Raji (cell line): ENCODE data around the gene BSG.

Experiments used
- POLR2A ChIP-seq: IDR thresholded peaks from 2 replicates; pipeline ENCODE4 v1.6.1; 2011; ENCODE audit warnings: low read depth, low read length, control low read depth; ENCODE audit not compliant: insufficient read depth

BSG gene

DNA sequence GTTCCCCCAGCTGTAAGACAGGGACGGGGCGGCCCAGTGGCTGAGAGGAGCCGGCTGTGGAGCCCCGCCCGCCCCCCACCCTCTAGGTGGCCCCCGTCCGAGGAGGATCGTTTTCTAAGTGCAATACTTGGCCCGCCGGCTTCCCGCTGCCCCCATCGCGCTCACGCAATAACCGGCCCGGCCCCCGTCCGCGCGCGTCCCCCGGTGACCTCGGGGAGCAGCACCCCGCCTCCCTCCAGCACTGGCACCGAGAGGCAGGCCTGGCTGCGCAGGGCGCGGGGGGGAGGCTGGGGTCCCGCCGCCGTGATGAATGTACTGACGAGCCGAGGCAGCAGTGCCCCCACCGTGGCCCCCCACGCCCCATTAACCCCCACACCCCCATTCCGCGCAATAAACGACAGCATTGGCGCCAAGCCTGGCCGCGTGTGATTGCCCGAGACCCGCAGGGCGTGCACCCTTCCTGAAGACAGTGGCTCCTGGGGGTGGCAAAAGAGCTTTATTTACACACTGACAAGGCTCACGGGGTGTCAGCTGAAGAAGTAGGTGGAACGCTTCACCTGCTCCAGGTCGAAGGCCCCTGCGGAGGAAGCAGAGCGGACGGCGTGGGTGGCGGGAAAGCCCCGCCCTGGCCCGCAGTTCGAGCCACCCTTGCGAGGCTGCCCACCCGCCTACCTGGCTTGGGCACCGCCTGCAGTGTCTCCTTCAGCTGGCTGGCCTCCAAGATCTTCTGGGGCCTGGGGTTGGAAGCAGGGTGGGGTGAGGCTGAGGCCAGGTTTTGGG is 44.5 kb downstream of the BSG start:
- TF ChIP-seq POLR2A = no peak

DNA sequence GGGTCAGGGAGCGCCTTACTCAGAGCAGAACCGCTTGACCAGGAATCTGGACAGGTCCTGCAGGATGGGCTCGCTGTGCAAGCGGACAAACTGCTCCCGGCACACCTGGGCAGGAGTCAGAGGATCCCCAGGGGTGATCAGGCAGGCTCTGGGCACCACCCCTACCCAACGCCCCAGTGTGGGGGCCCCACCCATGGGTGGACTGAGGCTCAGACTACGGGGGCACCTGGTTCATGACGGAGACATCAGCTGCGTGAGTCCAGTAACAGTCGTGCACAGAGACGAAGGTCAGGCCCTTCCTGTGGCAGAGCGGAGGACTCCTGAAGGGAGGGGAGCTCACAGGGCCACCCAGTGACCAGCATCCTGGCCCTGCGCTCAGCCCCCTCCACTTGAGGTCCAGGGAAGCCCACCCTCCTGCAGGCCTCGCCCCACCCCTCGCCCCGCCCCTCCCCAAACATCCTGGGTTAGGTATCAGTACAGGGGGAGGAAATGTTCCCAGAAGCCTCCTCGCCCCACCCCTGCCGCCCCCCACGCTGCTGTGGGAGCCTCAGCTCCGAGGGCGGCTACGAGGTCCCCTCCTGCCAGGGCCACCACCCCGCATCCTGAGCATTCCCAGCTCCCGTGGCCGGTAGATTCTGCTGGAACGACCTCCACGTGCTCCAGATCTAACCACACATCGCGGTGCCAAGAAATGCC is 45.3 kb downstream of the BSG start:
- no peak for TF ChIP-seq POLR2A

DNA sequence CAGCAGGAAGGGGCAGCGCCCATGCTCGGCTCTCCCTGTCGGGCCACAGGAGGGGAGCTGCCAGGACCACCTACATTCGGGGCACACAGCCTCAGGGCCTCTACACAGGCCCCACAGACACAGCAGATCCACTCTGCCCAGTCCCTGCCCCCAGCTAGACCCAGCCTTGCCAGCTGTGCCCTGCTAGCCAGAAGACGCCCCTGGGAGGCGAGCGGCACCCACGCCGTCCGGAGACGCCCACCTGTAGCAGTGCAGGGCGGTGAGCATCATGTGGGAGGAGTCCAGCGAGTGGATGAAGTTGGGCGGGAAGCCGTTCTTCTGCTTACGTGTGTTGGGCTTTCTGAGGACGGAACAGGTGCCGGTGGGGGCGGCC is 45.8 kb downstream of the BSG start:
- TF ChIP-seq POLR2A = no peak

DNA sequence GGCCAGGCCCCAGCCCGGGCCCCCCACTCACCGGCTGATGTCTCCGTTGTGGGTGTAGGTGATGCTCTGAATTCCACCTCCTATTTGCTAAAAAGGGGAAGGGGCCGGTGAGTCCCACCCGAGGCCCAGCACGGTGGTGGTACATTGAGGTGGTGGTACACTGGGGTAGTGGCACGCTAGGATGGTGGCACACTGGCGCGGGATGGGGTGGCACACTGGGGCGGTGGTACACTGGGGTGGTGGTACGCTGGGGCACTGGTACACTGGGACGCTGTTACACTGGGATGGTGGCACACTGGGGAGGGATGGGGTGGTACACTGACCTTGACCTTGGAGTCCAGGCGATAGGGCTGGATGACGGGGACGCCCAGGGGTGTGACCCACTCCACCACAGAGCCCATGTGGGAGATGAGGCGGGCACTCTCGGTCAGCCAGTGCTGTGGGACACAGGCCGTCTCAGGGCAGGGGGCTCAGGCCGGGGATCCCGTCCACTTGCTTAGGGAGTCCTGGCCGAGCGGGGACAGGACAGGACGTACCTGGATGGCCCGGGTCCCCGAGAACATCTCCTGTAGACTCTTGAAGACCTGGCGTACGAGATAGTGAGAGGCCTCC is 46.4 kb downstream of the BSG start:
- no peak for TF ChIP-seq POLR2A

DNA sequence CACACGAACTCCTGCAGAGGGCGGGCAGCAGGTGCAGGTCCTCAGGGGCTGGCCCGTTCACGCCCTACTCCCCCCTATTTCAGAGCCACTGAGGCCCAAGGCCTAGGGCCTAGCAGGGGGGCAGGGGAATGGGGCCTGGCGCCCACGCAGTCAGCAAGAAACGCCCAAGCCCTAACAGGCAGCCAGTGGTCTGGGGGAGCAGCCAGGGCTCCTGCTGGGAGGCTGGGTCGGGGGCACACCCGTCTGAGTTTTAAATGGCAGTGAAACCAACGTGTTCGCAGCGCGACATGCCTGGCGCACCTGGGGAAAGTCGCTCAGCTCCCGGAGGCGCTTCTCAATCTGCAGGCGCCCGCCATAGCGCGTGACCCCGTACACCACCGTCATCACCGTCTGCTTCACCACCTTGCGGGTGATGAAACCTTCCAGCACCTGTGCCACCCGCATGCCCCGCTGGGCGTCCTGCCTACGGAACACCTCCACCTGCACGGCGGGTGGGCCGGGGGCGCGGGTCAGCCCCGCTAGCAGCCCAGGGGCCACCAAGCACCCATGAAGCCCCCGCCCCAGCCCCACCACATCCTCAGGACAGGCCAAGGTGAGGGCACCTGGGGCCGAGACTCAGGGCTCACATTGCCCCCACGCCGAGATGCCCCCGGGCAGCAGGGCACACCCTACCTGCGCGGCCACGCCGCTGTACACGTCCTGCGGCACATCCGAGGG is 47.0 kb downstream of the BSG start:
- TF ChIP-seq POLR2A = no peak

DNA sequence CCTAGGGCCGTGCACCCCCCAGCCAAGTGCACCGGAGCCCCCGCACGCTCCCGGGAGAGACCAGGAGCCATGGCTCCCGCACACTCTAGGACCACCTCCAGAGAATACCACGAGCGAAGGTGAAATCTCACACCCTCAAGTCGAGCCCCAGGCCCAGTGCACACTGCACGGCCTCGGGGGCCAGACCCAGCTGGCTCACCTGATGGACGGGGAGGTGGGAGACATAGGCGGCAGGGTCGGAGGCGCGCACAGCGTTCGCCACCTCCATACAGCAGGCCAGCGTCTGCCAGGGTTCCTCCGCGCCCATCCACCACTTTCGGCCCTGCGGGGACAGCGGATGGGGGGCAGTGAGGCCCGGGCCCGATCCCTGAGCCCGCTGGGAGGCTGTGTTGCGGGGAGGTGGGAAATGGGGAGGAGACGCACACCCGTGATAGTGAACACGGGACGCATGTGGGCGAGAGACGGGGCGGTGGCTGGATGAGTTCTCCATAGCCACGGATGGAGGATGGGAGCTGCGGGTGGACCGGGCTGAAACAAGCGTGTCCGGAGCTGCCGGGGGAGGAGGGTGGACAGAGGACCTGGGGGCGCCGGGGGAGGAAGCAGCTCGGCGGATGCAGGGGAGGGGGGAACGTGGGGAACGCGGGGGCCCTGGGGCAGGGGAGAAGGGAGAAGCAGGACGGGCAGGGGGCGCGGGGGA is 47.9 kb downstream of the BSG start:
- no peak for TF ChIP-seq POLR2A

DNA sequence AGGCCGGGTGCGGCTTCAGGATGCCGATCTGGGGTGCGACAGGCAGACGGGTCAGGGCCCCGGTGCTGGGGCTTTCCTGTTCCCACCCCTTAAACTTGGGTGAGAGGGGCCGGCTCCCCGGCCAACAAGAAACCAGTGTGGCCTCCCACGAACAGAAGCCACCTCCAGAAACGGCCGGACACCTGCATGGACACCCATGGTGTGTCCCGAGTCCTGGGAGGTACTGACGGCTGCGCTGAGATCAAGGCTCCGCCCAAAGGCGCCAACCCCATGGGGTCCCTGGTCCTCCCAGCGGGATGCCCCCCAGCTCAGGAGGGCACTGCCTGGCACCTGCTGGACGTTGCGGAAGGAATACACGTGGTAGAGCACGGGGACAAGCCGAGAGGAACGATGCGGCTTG is 49.4 kb downstream of the BSG start:
- no peak for TF ChIP-seq POLR2A

DNA sequence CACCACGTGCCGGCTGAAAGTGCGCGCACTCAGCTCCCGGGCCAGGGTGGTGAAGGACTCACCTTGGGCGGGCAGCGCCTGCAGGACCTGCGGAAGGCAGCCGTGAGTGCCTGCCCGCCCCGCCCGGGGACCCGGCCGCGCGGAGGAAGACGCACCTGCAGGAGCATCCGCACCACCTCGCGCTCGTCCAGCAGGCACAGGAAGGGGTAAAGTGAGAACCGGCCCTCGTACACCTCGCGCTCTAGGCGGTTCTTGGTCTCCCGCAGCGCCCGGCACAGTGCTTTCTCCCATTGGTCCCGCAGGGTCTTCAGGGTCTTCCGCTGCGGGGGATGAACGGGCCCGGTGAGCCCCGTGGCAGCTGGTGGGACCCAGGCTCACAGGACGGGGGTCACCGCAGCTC is 50.3 kb downstream of the BSG start:
- TF ChIP-seq POLR2A = no peak

DNA sequence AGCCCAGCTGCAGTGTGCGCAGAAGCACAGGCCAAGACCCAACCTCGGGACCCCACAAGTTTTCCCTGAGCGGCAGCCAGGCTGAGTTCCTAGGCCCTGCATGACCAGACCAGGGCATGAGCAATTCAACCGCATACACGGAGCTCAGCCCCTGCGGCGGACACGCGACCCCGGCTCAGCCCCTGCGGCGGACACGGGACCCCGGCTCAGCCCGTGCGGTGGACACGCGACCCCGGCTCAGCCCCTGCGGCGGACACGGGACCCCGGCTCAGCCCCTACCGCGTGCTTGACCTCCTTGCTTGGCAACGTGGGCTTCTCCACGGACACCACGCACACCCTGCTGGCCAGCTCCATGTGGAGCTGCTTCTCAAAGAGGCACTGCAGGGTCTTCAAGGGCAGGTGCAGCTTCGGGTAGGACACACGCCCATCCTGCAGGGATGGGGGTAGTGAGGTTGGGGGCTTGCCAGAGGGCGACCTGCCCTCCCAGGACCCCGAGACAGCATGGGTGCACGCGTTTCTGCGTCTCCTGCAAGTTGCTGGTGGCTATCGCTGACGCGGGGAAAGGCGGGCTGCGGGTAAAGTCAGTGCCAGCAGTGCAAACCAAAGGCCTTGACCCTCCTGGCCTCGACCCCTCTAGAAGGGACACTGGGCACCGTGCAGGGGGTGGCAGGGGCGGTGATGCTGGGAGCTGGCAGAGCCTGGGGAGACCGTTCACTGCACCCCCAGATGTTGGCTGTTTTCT is 51.0 kb downstream of the BSG start:
- no peak for TF ChIP-seq POLR2A

DNA sequence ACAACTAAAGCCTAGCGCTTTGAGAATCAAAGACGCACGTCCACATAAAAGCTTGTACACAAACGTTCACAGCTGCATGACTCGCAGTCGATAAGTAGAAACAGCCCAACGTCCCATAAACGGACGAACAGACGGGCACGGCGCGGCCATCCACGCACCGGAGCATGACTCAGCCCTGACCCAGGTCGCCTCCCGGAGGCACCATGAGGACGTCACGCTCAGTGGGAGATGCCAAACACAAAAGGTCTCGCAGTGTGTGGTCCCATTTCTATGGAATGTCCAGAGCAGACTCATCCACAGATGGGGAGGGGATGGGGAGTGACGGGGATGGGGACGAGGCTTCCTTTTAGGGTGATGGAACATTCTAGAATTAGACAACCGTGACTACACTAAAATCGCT is 51.6 kb downstream of the BSG start:
- no peak for TF ChIP-seq POLR2A

DNA sequence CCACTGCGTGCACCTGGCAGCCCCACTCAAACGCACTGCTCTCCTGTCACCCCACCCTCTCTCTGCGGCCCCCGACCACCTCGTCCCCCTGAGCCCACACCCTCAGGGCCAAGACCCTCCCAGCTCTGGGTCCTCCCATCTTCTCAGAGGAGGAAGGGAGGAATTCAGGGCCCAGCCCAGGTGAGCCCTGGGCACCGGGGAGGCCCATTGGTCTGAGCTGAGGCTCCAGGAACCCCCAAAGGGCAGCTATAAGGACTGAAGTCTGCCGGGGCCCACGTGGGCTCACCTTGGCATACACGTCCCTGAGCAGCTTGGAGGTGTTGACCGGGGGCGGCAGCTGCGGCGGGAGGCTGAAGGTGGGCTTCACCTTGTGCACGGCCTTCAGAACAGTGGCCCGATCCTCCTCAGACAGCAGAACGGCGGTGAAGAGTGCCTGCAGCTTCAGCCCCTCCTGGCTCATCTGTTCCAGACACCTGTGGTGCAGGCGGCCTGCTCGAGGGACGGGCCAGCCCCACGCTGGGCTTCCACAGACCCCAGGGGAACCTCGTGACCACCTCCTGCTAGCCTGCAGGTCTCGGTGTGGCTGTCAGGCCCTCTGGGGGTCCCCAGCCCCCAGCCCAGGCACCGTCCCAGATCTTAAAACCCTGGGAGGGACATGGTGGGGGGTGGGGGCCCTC is 52.2 kb downstream of the BSG start:
- TF ChIP-seq POLR2A = no peak

DNA sequence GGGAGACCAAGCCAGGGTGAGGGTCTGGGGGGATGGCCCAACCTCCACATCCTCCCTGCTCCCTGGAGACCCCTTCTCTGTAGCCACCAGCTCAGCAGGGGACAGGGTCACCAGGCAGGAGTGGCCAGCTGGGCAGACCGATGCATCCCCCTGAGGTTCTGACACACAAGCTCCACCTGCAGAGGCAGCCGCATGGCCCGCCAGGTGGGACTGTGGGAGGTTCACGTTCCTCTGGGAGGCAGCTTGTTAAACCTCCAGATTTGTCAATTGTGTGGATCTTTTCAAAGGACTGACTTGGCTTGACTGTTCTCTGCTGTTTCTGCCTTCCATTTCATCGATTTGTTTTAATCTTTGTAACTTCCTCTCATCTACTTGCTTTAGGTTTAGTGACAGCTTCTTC is 52.9 kb downstream of the BSG start:
- no peak for TF ChIP-seq POLR2A

DNA sequence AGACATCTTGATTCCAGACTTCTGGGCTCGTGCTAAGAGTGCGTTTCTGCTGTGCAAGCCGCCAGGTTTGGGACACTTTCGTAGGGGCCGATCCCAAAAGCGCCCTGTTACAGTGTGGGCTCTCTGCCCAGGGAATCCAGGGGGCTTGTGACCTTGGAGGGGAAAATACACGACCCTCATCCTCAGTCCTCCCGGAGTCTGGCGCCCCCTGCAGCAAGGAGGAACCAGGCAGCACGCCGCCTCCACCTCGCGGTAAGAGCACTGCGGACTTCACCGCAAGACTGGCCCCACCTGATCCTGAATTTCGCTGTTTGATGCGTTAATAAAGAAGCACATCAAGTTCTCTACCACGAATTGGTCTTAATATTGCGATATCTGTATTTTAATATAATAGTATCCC is 55.8 kb downstream of the BSG start:
- TF ChIP-seq POLR2A = no peak
